Testis (tissue), 2 donors: ENCODE results near the gene GLI3.

Experiments used
- CTCF ChIP-seq, 3 experiments: fragments of 450-650 bp in 2 of 3; fragments of 200-600 bp in 1 of 3; sonication (generic) in 1 of 3; IDR thresholded peaks; one replicate each; pipeline ENCODE4 v1.5.1; 2016 to 2019; ENCODE audit warnings: antibody characterized with exemption in 3 of 3, mild to moderate bottlenecking in 2 of 3, moderate library complexity in 1 of 3
- POLR2A ChIP-seq: fragments of 450-650 bp; IDR thresholded peaks from one replicate; pipeline ENCODE4 v1.6.1; 2017; ENCODE audit warnings: antibody characterized with exemption, mild to moderate bottlenecking, moderate library complexity

- TF ChIP-seq CTCF (IDR thresholded peaks at IDR 0.05) (peak; percentile 58 to 77 (median 60)), POLR2A (no peak)
These were observed 257.1 kb downstream of the GLI3 start for GRCh38 chr7:41979834-41980307.
